ENCODE data around the gene BTBD3. TPM values are rescaled to one million over a fixed set of nuclear protein-coding genes. Genes with fewer than 3 reads are reported as not detected.
A peak's percentile ranks its signal among the peaks of the same experiment; 100 is the strongest.

Gene BTBD3
- total RNA-seq, 1 experiment from 2014 or later = 21.8 TPM

GRCh38 chr20:11912013-11912658, 5.6 kb upstream of the BTBD3 start:
- BruUV-seq (replicated peaks) = no TSS peak
- peak; percentile 41 for DNase-seq (ENCODE audit: unreplicated experiment)
- Mint-ChIP-seq H3K36me3 (ENCODE audit: insufficient read depth, unreplicated experiment) (no peaks in the 10 kb centered on the region), H3K9me3 (ENCODE audit: unreplicated experiment) (no peaks in the 10 kb centered on the region), H3K27me3 (ENCODE audit: insufficient read depth, unreplicated experiment) (no peaks in the 10 kb centered on the region), H3K27ac (ENCODE audit: low read depth, unreplicated experiment) (no peak overlapping the region), H3K4me3 (ENCODE audit: unreplicated experiment) (no peak overlapping the region), H3K4me1 (ENCODE audit: insufficient read depth, unreplicated experiment) (peaks cover 26% of the 10 kb centered on the region)
- TF ChIP-seq, protein P1, sequence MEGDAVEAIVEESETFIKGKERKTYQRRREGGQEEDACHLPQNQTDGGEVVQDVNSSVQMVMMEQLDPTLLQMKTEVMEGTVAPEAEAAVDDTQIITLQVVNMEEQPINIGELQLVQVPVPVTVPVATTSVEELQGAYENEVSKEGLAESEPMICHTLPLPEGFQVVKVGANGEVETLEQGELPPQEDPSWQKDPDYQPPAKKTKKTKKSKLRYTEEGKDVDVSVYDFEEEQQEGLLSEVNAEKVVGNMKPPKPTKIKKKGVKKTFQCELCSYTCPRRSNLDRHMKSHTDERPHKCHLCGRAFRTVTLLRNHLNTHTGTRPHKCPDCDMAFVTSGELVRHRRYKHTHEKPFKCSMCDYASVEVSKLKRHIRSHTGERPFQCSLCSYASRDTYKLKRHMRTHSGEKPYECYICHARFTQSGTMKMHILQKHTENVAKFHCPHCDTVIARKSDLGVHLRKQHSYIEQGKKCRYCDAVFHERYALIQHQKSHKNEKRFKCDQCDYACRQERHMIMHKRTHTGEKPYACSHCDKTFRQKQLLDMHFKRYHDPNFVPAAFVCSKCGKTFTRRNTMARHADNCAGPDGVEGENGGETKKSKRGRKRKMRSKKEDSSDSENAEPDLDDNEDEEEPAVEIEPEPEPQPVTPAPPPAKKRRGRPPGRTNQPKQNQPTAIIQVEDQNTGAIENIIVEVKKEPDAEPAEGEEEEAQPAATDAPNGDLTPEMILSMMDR (IDR thresholded peaks at IDR 0.05; ENCODE audit: unreplicated experiment) = peak; percentile 27
- CTCF ChIA-PET = interaction anchor here (0.6 to 2.4 kb wide), 19 partner anchors 9 to 1058 kb away, joined by 3 to 17 read pairs (median 4); no protein-coding TSS in a partner anchor
- POLR2A ChIA-PET = interaction anchor here (0.6 to 1.6 kb wide), 2 partner anchors 16 to 1335 kb away, joined by 3 to 5 read pairs; no protein-coding TSS in a partner anchor
- intact Hi-C loops (cut with micrococcal nuclease) = no loop called here

DNA sequence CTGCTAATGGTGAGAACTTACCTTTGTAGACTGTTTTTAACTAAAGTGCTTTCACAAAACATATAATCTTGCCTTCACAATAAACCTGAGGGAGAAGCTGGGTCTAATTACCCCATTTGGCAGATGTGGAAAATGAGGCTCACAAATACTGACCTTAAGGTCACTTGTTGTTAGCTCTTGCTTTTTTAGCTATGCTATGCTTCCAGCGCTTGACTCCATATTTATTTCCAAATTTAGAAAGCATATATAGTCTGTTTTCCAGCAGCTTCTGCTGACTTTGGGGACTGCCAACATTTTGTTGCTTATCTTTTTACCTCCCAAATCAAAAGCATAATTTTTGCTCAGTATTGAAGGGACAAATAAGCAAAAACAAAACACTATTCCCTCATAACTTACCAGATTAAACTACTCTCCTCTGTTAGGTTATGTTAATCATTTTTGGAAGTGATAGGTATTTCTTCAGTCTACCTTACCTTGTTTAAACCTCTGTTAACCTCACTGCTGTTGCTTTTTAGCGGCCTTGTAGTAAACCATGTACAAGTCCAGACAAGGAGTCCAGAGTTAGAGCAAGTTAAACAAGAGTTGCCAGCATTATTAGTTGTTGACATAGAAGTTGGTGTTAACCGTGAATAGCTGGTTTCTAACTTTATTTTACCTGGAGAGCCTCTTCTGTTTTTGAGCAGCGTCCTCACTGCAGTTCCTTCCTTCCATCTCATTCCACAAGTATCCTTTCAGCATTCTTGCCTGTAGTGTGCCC, 4.9 kb upstream of the BTBD3 start:
- Mint-ChIP-seq H3K9me3 (ENCODE audit: unreplicated experiment) (no peaks in the 10 kb centered on the region), H3K4me3 (ENCODE audit: unreplicated experiment) (no peak overlapping the region), H3K36me3 (ENCODE audit: insufficient read depth, unreplicated experiment) (no peaks in the 10 kb centered on the region), H3K27ac (ENCODE audit: low read depth, unreplicated experiment) (peak overlapping the region; percentile 49), H3K4me1 (ENCODE audit: insufficient read depth, unreplicated experiment) (peaks cover 19% of the 10 kb centered on the region), H3K27me3 (ENCODE audit: insufficient read depth, unreplicated experiment) (no peaks in the 10 kb centered on the region)
- TF ChIP-seq, protein P1 (IDR thresholded peaks at IDR 0.05; ENCODE audit: unreplicated experiment) = no peak
- BruUV-seq (replicated peaks) = no TSS peak
- DNase-seq (ENCODE audit: unreplicated experiment) = no peak
- POLR2A ChIA-PET = interaction anchor here (0.6 to 1.6 kb wide), 3 partner anchors 17 to 986 kb away, joined by 3 to 5 read pairs (median 5); no protein-coding TSS in a partner anchor
- intact Hi-C loops (cut with micrococcal nuclease) = no loop called here
- CTCF ChIA-PET = interaction anchor here (0.5 to 2.4 kb wide), 17 partner anchors 9 to 1058 kb away, joined by 3 to 17 read pairs (median 4); no protein-coding TSS in a partner anchor

DNA sequence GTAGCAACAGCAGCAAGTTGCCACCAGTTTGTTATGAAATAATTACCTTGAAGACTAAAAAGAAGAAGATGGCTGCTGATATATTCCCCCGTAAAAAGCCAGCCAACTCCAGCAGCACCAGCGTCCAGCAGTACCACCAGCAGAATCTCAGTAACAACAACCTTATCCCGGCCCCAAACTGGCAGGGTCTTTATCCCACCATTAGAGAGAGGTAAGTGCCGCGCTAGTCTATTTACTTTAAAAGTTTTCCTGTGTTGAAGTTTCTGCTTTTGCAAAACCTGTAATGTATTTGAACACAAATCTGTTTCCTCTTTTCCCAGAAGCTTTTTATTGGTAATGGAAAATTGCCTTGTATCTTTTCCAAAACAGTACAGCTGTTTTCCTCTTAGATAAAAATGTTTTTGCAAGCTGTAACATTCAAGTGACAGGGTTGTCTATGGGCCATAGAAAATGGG, 725 bp downstream of the BTBD3 start:
- H3K27ac Mint-ChIP-seq (ENCODE audit: low read depth, unreplicated experiment) = no peak overlapping the region

More for the DNA sequence above, 725 bp downstream of the BTBD3 start:
- ChIA-PET POLR2A (no interaction called here), CTCF (interaction anchor here (0.8 to 2.2 kb wide), 4 partner anchors 9 to 23 kb away, joined by 3 to 8 read pairs (median 6); no protein-coding TSS in a partner anchor)
- Mint-ChIP-seq H3K9me3 (ENCODE audit: unreplicated experiment) (no peaks in the 10 kb centered on the region), H3K27me3 (ENCODE audit: insufficient read depth, unreplicated experiment) (no peaks in the 10 kb centered on the region), H3K4me3 (ENCODE audit: unreplicated experiment) (no peak overlapping the region), H3K4me1 (ENCODE audit: insufficient read depth, unreplicated experiment) (peaks cover 2% of the 10 kb centered on the region), H3K36me3 (ENCODE audit: insufficient read depth, unreplicated experiment) (peaks cover 10% of the 10 kb centered on the region)
- no TSS peak for BruUV-seq (replicated peaks)
- intact Hi-C loops (cut with micrococcal nuclease) = no loop called here
- DNase-seq (ENCODE audit: unreplicated experiment) = no peak
- TF ChIP-seq, protein P1 (IDR thresholded peaks at IDR 0.05; ENCODE audit: unreplicated experiment) = no peak
